Fibroblast of the aortic adventitia (primary cell): ENCODE data around the gene GPLD1. TPM values are rescaled to one million over a fixed set of nuclear protein-coding genes. Genes with fewer than 3 reads are reported as not detected.
"Not testable (repeated sequence)": the region's sequence is repeated elsewhere in the genome, so short reads cannot be mapped to it uniquely, and the experiment has no call there.

Source experiments
- DNase-seq: peaks from one replicate; pipeline ENCODE4 v3.0.0-alpha.2; 2010; ENCODE audit warnings: low read depth
- H3K4me3 ChIP-seq: 2 replicates; pipeline ENCODE4 v1.5.1; 2011; ENCODE audit warnings: low read depth, mild to moderate bottlenecking, control low read depth, low read length, moderate library complexity
- CTCF ChIP-seq: IDR thresholded peaks from 2 replicates; pipeline ENCODE4 v1.5.1; 2011; ENCODE audit warnings: mild to moderate bottlenecking, low read length, control low read depth, inconsistent platforms; ENCODE audit not compliant: insufficient read depth
- total RNA-seq: library from RNA; depleted of rRNA; stranded (reverse); fragments of >200 nt; gene quantifications from 2 replicates; pipeline ENCODE4 v1.2.3, GENCODE V29; 2012; ENCODE audit warnings: low replicate concordance

GPLD1 gene
- total RNA-seq, 1 donor = 0.27 TPM

GRCh38 chr6:24394780-24395437, 94.5 kb downstream of the GPLD1 start:
- no peak for TF ChIP-seq CTCF
- peak; percentile 68 for DNase-seq
- no peak overlapping the region for H3K4me3 ChIP-seq

GRCh38 chr6:24394061-24394779, 95.2 kb downstream of the GPLD1 start:
- DNase-seq = no peak
- TF ChIP-seq CTCF = no peak
- H3K4me3 ChIP-seq = no peak overlapping the region

- no peak for TF ChIP-seq CTCF
- DNase-seq = no peak
- no peak overlapping the region for H3K4me3 ChIP-seq
These were observed 97.5 kb downstream of the GPLD1 start for GRCh38 chr6:24391756-24392405.

GRCh38 chr6:24391208-24391607, 98.2 kb downstream of the GPLD1 start:
- no peak overlapping the region for H3K4me3 ChIP-seq
- no peak for DNase-seq

GRCh38 chr6:24387818-24388217, 101.6 kb downstream of the GPLD1 start:
- TF ChIP-seq CTCF = no peak
- DNase-seq = no peak
- H3K4me3 ChIP-seq = no peak overlapping the region

More at GRCh38 chr6:24391208-24391607, 98.2 kb downstream of the GPLD1 start:
- no peak for TF ChIP-seq CTCF

GRCh38 chr6:24385536-24386269, 103.7 kb downstream of the GPLD1 start:
- no peak for TF ChIP-seq CTCF
- DNase-seq = no peak
- no peak overlapping the region for H3K4me3 ChIP-seq

GRCh38 chr6:24384369-24385130, 104.8 kb downstream of the GPLD1 start:
- H3K4me3 ChIP-seq, DNase-seq: not testable (repeated sequence)

- DNase-seq, H3K4me3 ChIP-seq: not testable (repeated sequence)
These were observed 106.4 kb downstream of the GPLD1 start for GRCh38 chr6:24382891-24383494.
